Spinal cord (tissue), 10 donors: Measurements from ENCODE around the gene GALNT2. TPM values are rescaled to one million over a fixed set of nuclear protein-coding genes. Genes with fewer than 3 reads are reported as not detected.
A peak's percentile ranks its signal among the peaks of the same experiment; 100 is the strongest.

Experiments used
- DNase-seq, 6 donors: peaks; one replicate each; pipeline versions ENCODE4 v3.0.0 to v3.0.0-alpha.2; 2013 to 2015; ENCODE audit warnings: low spot score in 6 of 6, low read depth in 4 of 6
- H3K27ac ChIP-seq: one replicate; pipeline ENCODE4 v1.5.1; 2013; ENCODE audit warnings: low read depth, low read length, control low read depth
- H3K27me3 ChIP-seq: one replicate; pipeline ENCODE4 v1.6.1; 2013; ENCODE audit warnings: low read length; ENCODE audit not compliant: control insufficient read depth, insufficient read depth
- H3K36me3 ChIP-seq: one replicate; pipeline ENCODE4 v1.6.1; 2013; ENCODE audit warnings: low read length; ENCODE audit not compliant: control insufficient read depth, insufficient read depth
- H3K4me1 ChIP-seq: one replicate; pipeline ENCODE4 v1.6.1; 2013; ENCODE audit warnings: low read length; ENCODE audit not compliant: control insufficient read depth, insufficient read depth
- H3K4me3 ChIP-seq: one replicate; pipeline ENCODE4 v1.5.1; 2013; ENCODE audit warnings: low read depth, low read length, control low read depth
- H3K9me3 ChIP-seq: one replicate; pipeline ENCODE4 v1.6.1; 2013; ENCODE audit warnings: low read length; ENCODE audit not compliant: control insufficient read depth, insufficient read depth
- WGBS: methylation state at CpG from one replicate; pipeline ENCODE4 v1.1.5; 2013; ENCODE audit warnings: missing lambda C conversion rate; ENCODE audit not compliant: insufficient coverage; 5-methylcytosine and 5-hydroxymethylcytosine counted together
- polyA plus RNA-seq, 2 donors: library from polyadenylated mRNA; unstranded; fragments of 120-200 nt; gene quantifications; one replicate each; pipeline ENCODE4 v1.2.1, GENCODE V29; 2013; ENCODE audit not compliant: insufficient read length in 2 of 2
- total RNA-seq, 2 donors: library from RNA; depleted of rRNA in 1 of 2; stranded (reverse); fragments of 120-200 nt in 1 of 2; fragments of >200 nt in 1 of 2; gene quantifications; one replicate each; pipeline versions ENCODE4 v1.2.3 to v1.2.4, GENCODE V29; 2013 to 2014
- donor health status: healthy.

The GALNT2 gene
- total and polyA plus RNA-seq, 4 donors, result 34.2 to 59.4 (median 47.7) TPM

GRCh38 chr1:230140221-230141020 is 73.4 kb downstream of the GALNT2 start:
- peak overlapping the region; percentile 52 for H3K27ac ChIP-seq
- H3K9me3 ChIP-seq, result no peaks in the 10 kb centered on the region
- H3K27me3 ChIP-seq, result no peaks in the 10 kb centered on the region
- no peaks in the 10 kb centered on the region for H3K36me3 ChIP-seq
- peak in 2 of 6 donors; percentile 52 to 80 for DNase-seq
- WGBS, result 18% methylated on average over 5 of the region's 12 CpGs
- peaks cover 71% of the 10 kb centered on the region for H3K4me1 ChIP-seq
- no peak overlapping the region for H3K4me3 ChIP-seq

DNA sequence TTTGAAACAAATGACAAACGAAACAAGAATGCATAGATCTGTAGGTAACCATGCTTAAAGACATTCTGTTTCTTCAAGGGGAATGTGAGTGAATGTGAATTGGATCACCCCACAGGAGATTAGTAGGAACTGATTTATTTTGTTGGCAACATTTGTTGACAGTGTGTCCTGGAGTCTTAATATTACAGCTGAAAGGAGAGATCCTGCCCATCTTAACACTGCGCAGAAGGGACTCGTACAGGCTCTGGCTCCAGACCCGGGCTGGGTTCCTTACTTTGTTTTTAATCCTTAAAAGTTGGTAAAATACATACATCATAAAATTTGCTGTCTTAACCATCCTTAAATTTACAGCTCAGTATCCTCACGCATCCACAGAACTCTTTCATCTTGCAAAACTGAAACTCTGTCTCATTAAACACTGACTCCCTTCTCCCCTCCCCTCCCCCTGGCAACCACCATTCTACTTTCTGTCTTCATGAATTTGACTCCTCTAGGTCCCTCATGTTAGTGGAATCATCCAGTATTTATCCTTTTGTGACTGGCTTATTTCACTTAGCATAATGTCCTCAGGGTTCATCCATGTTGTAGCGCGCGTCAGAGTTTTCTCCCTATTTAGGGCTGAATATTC is 74.1 kb downstream of the GALNT2 start:
- DNase-seq, result no peak
- Histone ChIP-seq H3K9me3 (no peaks in the 10 kb centered on the region), H3K36me3 (no peaks in the 10 kb centered on the region), H3K4me1 (peaks cover 74% of the 10 kb centered on the region), H3K4me3 (no peak overlapping the region), H3K27ac (no peak overlapping the region), H3K27me3 (no peaks in the 10 kb centered on the region)
- 71% methylated on average over 3 of the region's 8 CpGs for WGBS

GRCh38 chr1:230141797-230142607 is 75.0 kb downstream of the GALNT2 start:
- DNase-seq, result no peak
- Histone ChIP-seq H3K9me3 (no peaks in the 10 kb centered on the region), H3K27me3 (no peaks in the 10 kb centered on the region), H3K4me1 (peaks cover 74% of the 10 kb centered on the region), H3K36me3 (no peaks in the 10 kb centered on the region), H3K4me3 (no peak overlapping the region), H3K27ac (no peak overlapping the region)
- 67% methylated on average over 3 of the region's 15 CpGs for WGBS

- Histone ChIP-seq H3K27ac (no peak overlapping the region), H3K27me3 (no peaks in the 10 kb centered on the region), H3K36me3 (no peaks in the 10 kb centered on the region), H3K9me3 (no peaks in the 10 kb centered on the region), H3K4me1 (peaks cover 74% of the 10 kb centered on the region), H3K4me3 (no peak overlapping the region)
- WGBS, result 52% methylated on average over 3 of the region's 5 CpGs
- peak in 2 of 6 donors; percentile 59 to 87 for DNase-seq
Measured at GRCh38 chr1:230142608-230143210, 75.7 kb downstream of the GALNT2 start.

DNA sequence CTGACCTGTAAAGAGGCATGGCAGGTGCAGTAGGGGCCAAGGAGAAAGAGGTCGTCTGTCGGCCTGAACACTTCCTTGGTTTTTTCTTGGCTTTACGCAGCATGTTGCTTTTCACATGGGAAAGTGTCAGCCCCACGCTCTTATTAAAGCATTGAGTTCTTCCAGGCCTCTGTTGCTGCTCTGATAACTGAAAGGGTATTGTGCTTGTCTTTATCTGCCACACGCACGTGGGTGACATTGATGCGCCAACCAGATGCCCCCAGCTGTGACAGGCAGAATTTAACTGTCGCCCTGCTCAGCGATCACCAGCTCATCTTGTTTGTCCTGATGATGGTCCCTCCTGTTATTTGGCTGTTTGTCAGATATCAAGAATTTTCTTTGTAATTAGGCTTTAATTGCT is 76.5 kb downstream of the GALNT2 start:
- 48% methylated on average over 8 of the region's 9 CpGs for WGBS
- H3K4me3 ChIP-seq, result no peak overlapping the region
- H3K27ac ChIP-seq, result no peak overlapping the region
- no peak for DNase-seq
- no peaks in the 10 kb centered on the region for H3K27me3 ChIP-seq
- peaks cover 75% of the 10 kb centered on the region for H3K4me1 ChIP-seq
- no peaks in the 10 kb centered on the region for H3K9me3 ChIP-seq
- no peaks in the 10 kb centered on the region for H3K36me3 ChIP-seq

- Histone ChIP-seq H3K4me3 (no peak overlapping the region), H3K27ac (no peak overlapping the region), H3K4me1 (peaks cover 76% of the 10 kb centered on the region), H3K36me3 (no peaks in the 10 kb centered on the region), H3K27me3 (no peaks in the 10 kb centered on the region), H3K9me3 (no peaks in the 10 kb centered on the region)
- WGBS, result 100% methylated on average over 3 of the region's 14 CpGs
- no peak for DNase-seq
Measured at GRCh38 chr1:230144010-230144614, 77.1 kb downstream of the GALNT2 start.

DNA sequence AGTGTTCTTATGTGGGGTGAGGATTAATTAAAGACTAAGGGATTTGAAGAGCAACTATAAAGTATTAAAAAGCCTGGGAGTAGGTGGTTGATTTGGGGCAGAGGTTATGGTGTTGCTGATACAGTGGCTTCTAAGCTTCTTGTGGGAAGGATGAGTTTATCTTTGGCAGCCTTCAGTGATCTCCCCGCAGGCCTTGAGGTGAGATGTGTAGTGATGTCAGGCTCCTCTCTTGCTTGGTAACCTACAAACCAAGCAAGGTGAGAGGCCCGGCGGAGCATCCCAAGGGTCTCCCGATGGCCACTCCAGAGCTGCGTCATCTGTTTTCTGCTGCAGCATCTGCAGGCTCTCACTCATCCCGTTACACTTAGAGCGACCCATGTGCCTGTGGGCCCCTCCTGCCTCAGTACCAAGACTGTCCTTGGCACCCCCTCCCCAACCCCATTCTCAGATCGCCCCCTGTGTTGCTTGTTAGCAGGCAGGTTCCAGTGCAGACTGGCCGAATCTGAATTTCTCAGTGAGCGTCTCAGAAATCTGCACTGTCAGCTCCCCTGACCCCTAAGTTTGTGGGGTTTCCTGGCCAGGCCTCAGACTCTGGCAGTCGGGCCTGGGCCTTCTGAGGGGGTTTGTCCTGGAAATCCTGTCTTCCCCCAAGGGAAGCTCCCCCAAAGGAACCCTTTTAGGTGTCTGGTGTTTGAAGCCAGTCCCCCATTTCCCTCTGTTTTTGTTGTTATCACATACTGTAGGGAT is 77.9 kb downstream of the GALNT2 start:
- Histone ChIP-seq H3K36me3 (no peaks in the 10 kb centered on the region), H3K27me3 (no peaks in the 10 kb centered on the region), H3K9me3 (no peaks in the 10 kb centered on the region), H3K4me1 (peaks cover 71% of the 10 kb centered on the region), H3K27ac (peak overlapping the region; percentile 47), H3K4me3 (no peak overlapping the region)
- 86% methylated on average over 8 of the region's 11 CpGs for WGBS
- no peak for DNase-seq

GRCh38 chr1:230145505-230145899 is 78.5 kb downstream of the GALNT2 start:
- Histone ChIP-seq H3K9me3 (no peaks in the 10 kb centered on the region), H3K4me3 (no peak overlapping the region), H3K27me3 (no peaks in the 10 kb centered on the region), H3K4me1 (peaks cover 71% of the 10 kb centered on the region), H3K36me3 (no peaks in the 10 kb centered on the region), H3K27ac (peak overlapping the region; percentile 47)
- 31% methylated on average over 8 of the region's 8 CpGs for WGBS
- DNase-seq, result no peak
